ENCODE results near the gene TAPBP.

- no peak for TF ChIP-seq CTCF (IDR thresholded peaks at IDR 0.05)
- TF ChIP-seq POLR2A (IDR thresholded peaks at IDR 0.05), result no peak
Observed at GRCh38 chr6:33347816-33348215, 33.9 kb upstream of the TAPBP start.

All from Peyer's patch (tissue), 4 donors.